ENCODE results near the gene DLG5.

GRCh38 chr10:77833225-77833624 is 93.3 kb downstream of the DLG5 start:
- TF ChIP-seq, protein P1, sequence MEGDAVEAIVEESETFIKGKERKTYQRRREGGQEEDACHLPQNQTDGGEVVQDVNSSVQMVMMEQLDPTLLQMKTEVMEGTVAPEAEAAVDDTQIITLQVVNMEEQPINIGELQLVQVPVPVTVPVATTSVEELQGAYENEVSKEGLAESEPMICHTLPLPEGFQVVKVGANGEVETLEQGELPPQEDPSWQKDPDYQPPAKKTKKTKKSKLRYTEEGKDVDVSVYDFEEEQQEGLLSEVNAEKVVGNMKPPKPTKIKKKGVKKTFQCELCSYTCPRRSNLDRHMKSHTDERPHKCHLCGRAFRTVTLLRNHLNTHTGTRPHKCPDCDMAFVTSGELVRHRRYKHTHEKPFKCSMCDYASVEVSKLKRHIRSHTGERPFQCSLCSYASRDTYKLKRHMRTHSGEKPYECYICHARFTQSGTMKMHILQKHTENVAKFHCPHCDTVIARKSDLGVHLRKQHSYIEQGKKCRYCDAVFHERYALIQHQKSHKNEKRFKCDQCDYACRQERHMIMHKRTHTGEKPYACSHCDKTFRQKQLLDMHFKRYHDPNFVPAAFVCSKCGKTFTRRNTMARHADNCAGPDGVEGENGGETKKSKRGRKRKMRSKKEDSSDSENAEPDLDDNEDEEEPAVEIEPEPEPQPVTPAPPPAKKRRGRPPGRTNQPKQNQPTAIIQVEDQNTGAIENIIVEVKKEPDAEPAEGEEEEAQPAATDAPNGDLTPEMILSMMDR (IDR thresholded peaks at IDR 0.05 in 4 of 5, conservative IDR thresholded peaks at IDR 0.05 in 1 of 5): no peak
- TF ChIP-seq POLR2A (IDR thresholded peaks at IDR 0.05): no peak

Data from gastrocnemius medialis (tissue), 4 donors.